HAP-1 (cell line): Measurements from ENCODE around the gene NRBP1.
A peak's percentile ranks its signal among the peaks of the same experiment; 100 is the strongest.

Experiments
- DNase-seq, 2 experiments: peaks; one replicate each; pipeline ENCODE4 v3.0.0-alpha.2; 2016 to 2020; ENCODE audit warnings: low spot score in 2 of 2
- H3K27me3 ChIP-seq: fragments of 250-450 bp; sonication (Bioruptor Pico); 2 replicates; pipeline ENCODE4 v1.5.1; 2020; ENCODE audit warnings: low read depth, mild to moderate bottlenecking, moderate library complexity
- H3K36me3 ChIP-seq: fragments of 250-450 bp; sonication (Bioruptor Pico); replicated peaks from 2 replicates; pipeline ENCODE4 v1.5.1; 2020; ENCODE audit warnings: mild to moderate bottlenecking
- H3K4me1 ChIP-seq: fragments of 250-450 bp; sonication (Bioruptor Pico); 2 replicates; pipeline ENCODE4 v1.5.1; 2020; ENCODE audit warnings: mild to moderate bottlenecking
- H3K4me3 ChIP-seq: fragments of 250-450 bp; sonication (Bioruptor Pico); 2 replicates; pipeline ENCODE4 v1.5.1; 2020; ENCODE audit warnings: mild to moderate bottlenecking, moderate library complexity
- H3K9me3 ChIP-seq: fragments of 250-450 bp; sonication (Bioruptor Pico); 2 replicates; pipeline ENCODE4 v1.5.1; 2020; ENCODE audit warnings: mild to moderate bottlenecking, moderate library complexity
- in situ Hi-C: fragments of 300-500 bp; cut with MboI; formaldehyde crosslinking; loops from 3 replicates; pipeline ENCODE4 v1.14.3; 2020; ENCODE audit warnings: low sequenced_read_pairs, inconsistent platforms, mixed read lengths

The NRBP1 gene

GRCh38 chr2:27428213-27428977, at the start of gene NRBP1:
TSS of gene NRBP1 (plus strand) at chr2:27428631. CDS start at chr2:27433274, 4,643 bp downstream.
- H3K9me3 ChIP-seq: no peaks in the 10 kb centered on the region
- in situ Hi-C loops: no loop called here
- peak within 1 kb of the TSS; percentile 99 for H3K4me3 ChIP-seq
- no peaks in the 10 kb centered on the region for H3K27me3 ChIP-seq
- peaks cover 5% of the 10 kb centered on the region for H3K36me3 ChIP-seq
- peaks cover 12% of the 10 kb centered on the region for H3K4me1 ChIP-seq
- DNase-seq: peak; percentile 91 to 98

GRCh38 chr2:27378809-27379290, 49.6 kb upstream of the NRBP1 start:
- peaks cover 76% of the 10 kb centered on the region for H3K36me3 ChIP-seq
- no peak for DNase-seq

GRCh38 chr2:27379383-27379835, 49.0 kb upstream of the NRBP1 start:
- H3K4me1 ChIP-seq: peaks cover 15% of the 10 kb centered on the region
- in situ Hi-C loops: no loop called here
- DNase-seq: peak in 1 of 2 experiments; percentile 19
- H3K27me3 ChIP-seq: no peaks in the 10 kb centered on the region
- peak overlapping the region; percentile 48 for H3K4me3 ChIP-seq
- H3K36me3 ChIP-seq: peaks cover 78% of the 10 kb centered on the region
- no peaks in the 10 kb centered on the region for H3K9me3 ChIP-seq

More at GRCh38 chr2:27378809-27379290, 49.6 kb upstream of the NRBP1 start:
- Histone ChIP-seq H3K27me3 (no peaks in the 10 kb centered on the region), H3K4me3 (peak overlapping the region; percentile 48; the same call in 1 of the 2 replicates), H3K4me1 (peaks cover 15% of the 10 kb centered on the region), H3K9me3 (no peaks in the 10 kb centered on the region)
- in situ Hi-C loops: no loop called here

- peaks cover 15% of the 10 kb centered on the region for H3K4me1 ChIP-seq
- H3K36me3 ChIP-seq: peaks cover 78% of the 10 kb centered on the region
- in situ Hi-C loops: no loop called here
- peak overlapping the region; percentile 48 for H3K4me3 ChIP-seq
- H3K9me3 ChIP-seq: no peaks in the 10 kb centered on the region
- H3K27me3 ChIP-seq: no peaks in the 10 kb centered on the region
- DNase-seq: no peak
Observed at GRCh38 chr2:27379836-27380625, 48.4 kb upstream of the NRBP1 start.

- peaks cover 15% of the 10 kb centered on the region for H3K4me1 ChIP-seq
- peak within 1 kb of the TSS; percentile 48 for H3K4me3 ChIP-seq
- in situ Hi-C loops: no loop called here
Observed at GRCh38 chr2:27380626-27381545, 47.5 kb upstream of the NRBP1 start, which contains the start of gene ZNF513. TSS of gene ZNF513 (minus strand) at chr2:27380734. CDS start at chr2:27380526, 208 bp downstream.

GRCh38 chr2:27381577-27382181, 46.8 kb upstream of the NRBP1 start:
- in situ Hi-C loops: no loop called here
- Histone ChIP-seq H3K36me3 (peaks cover 76% of the 10 kb centered on the region), H3K4me1 (peaks cover 15% of the 10 kb centered on the region), H3K27me3 (no peaks in the 10 kb centered on the region), H3K4me3 (no peak overlapping the region), H3K9me3 (no peaks in the 10 kb centered on the region)
- no peak for DNase-seq

More at GRCh38 chr2:27380626-27381545, 47.5 kb upstream of the NRBP1 start, which contains the start of gene ZNF513:
- Histone ChIP-seq H3K27me3 (no peaks in the 10 kb centered on the region), H3K9me3 (no peaks in the 10 kb centered on the region), H3K36me3 (peaks cover 78% of the 10 kb centered on the region)
- DNase-seq: peak; percentile 89 to 96

- no peak for DNase-seq
- no peaks in the 10 kb centered on the region for H3K27me3 ChIP-seq
- H3K4me1 ChIP-seq: no peaks in the 10 kb centered on the region
- H3K4me3 ChIP-seq: no peak overlapping the region
- H3K9me3 ChIP-seq: no peaks in the 10 kb centered on the region
- in situ Hi-C loops: no loop called here
- peaks cover 26% of the 10 kb centered on the region for H3K36me3 ChIP-seq
Observed at GRCh38 chr2:27390822-27391679, 37.4 kb upstream of the NRBP1 start.

- DNase-seq: no peak
- in situ Hi-C loops: no loop called here
- no peak overlapping the region for H3K4me3 ChIP-seq
- no peaks in the 10 kb centered on the region for H3K9me3 ChIP-seq
- no peaks in the 10 kb centered on the region for H3K27me3 ChIP-seq
- H3K36me3 ChIP-seq: peaks cover 25% of the 10 kb centered on the region
- no peaks in the 10 kb centered on the region; the same call in none of the 2 replicates for H3K4me1 ChIP-seq
Observed at GRCh38 chr2:27393225-27393624, 35.2 kb upstream of the NRBP1 start.

GRCh38 chr2:27398962-27399361, 29.5 kb upstream of the NRBP1 start:
- in situ Hi-C loops: no loop called here
- H3K4me1 ChIP-seq: peaks cover 2% of the 10 kb centered on the region
- H3K36me3 ChIP-seq: peaks cover 17% of the 10 kb centered on the region

GRCh38 chr2:27400348-27401135, 27.9 kb upstream of the NRBP1 start:
- Histone ChIP-seq H3K36me3 (peaks cover 24% of the 10 kb centered on the region), H3K4me1 (peaks cover 3% of the 10 kb centered on the region), H3K9me3 (no peaks in the 10 kb centered on the region), H3K27me3 (no peaks in the 10 kb centered on the region), H3K4me3 (no peak overlapping the region)
- DNase-seq: no peak
- in situ Hi-C loops: no loop called here

More at GRCh38 chr2:27398962-27399361, 29.5 kb upstream of the NRBP1 start:
- H3K4me3 ChIP-seq: no peak overlapping the region
- H3K27me3 ChIP-seq: no peaks in the 10 kb centered on the region
- no peaks in the 10 kb centered on the region for H3K9me3 ChIP-seq
- DNase-seq: no peak

GRCh38 chr2:27407798-27408491, 20.5 kb upstream of the NRBP1 start:
- Histone ChIP-seq H3K4me3 (peak overlapping the region; percentile 93), H3K27me3 (no peaks in the 10 kb centered on the region), H3K9me3 (no peaks in the 10 kb centered on the region), H3K36me3 (peaks cover 31% of the 10 kb centered on the region), H3K4me1 (peaks cover 22% of the 10 kb centered on the region)
- peak; percentile 66 to 78 for DNase-seq
- in situ Hi-C loops: no loop called here
